GM21367 (cell line): Measurements from ENCODE around the gene C11orf98.
"Not testable (repeated sequence)": the region's sequence is repeated elsewhere in the genome, so short reads cannot be mapped to it uniquely, and the experiment has no call there.

ENCODE experiments used
- ATAC-seq: cut with Tn5 transposase; IDR thresholded peaks from one replicate; pipeline ENCODE4 v1.9.1; 2021; ENCODE audit not compliant: unreplicated experiment

The C11orf98 gene

DNA sequence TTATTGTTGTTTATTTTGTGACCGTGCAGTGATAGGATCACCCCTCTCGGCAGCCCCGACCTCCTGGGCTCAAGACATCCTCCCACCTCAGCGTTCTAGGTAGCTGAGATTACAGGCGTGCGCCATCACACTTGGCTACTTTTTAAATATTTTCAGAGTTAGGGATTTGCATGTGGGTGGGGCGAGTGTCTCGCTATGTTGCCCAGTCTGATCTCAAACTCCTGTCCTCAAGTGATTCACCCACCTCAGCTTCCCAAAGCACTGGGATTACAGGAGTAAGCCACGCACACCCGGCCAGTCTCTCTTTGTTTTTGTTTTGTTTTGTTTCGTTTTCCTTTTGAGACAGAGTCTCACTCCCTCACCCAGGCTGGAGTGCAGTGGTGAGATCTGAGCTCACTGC lies 10.7 kb downstream of the C11orf98 start:
- no peak for ATAC-seq

DNA sequence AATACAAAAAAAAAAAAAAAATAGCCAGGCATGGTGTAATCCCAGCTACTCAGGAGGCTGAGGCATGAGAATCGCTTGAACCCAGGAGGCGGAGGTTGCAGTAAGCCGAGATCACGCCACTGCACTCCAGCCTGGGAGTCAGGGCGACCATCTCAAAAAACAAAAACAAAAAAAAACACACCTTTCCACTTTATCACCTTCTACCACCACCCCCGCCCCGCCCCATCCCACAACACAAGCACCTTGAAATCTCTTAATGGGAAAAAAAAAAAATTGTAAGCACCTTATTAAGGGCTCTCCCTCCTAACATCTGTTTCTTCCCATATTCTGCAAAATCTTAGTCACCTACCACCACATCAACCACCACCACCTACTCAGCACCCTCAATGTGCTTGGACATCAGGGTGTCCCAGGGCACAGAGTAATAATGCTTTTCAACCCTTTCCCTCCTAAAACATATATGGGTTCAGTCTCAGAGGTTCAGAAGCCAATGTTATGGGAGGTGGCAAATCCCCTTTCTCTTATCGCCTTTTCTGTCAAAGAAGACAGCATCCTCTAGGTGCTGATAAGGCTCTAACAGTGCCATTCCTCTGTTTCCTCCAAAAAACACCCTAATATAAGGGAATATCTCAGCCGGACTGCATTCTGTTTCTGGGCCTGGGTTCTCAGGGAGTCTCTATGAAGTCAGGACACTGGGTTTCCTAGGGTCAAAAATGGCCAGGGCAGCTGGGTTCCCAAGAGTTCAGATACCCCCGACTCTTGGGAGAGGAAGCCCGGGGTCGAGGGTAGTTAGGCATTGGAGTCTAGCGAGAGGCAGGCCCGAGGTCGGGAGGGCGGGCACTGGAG lies 12.6 kb downstream of the C11orf98 start:
- ATAC-seq, result peak; percentile 11

DNA sequence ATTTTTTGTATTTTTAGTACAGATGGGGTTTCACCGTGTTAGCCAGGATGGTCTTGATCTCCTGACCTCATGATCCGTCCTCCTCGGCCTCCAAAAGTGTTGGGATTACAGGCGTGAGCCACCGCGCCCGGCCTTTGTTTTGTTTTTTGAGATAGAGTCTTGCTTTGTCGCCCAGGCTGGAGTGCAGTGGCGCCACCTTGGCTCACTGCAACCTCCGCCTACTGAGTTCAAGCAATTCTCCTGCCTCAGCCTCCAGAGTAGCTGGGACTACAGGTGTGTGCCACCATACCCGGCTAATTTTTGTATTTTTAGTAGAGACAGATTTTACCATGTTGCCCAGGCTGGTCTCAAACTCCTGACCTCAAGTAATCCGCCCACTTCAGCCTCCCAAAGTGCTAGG lies 14.7 kb downstream of the C11orf98 start:
- ATAC-seq, result not testable (repeated sequence)

GRCh38 chr11:62649486-62649885 lies 15.5 kb downstream of the C11orf98 start:
- no peak for ATAC-seq

- no peak for ATAC-seq
Measured at GRCh38 chr11:62648967-62649364, 16.0 kb downstream of the C11orf98 start.

DNA sequence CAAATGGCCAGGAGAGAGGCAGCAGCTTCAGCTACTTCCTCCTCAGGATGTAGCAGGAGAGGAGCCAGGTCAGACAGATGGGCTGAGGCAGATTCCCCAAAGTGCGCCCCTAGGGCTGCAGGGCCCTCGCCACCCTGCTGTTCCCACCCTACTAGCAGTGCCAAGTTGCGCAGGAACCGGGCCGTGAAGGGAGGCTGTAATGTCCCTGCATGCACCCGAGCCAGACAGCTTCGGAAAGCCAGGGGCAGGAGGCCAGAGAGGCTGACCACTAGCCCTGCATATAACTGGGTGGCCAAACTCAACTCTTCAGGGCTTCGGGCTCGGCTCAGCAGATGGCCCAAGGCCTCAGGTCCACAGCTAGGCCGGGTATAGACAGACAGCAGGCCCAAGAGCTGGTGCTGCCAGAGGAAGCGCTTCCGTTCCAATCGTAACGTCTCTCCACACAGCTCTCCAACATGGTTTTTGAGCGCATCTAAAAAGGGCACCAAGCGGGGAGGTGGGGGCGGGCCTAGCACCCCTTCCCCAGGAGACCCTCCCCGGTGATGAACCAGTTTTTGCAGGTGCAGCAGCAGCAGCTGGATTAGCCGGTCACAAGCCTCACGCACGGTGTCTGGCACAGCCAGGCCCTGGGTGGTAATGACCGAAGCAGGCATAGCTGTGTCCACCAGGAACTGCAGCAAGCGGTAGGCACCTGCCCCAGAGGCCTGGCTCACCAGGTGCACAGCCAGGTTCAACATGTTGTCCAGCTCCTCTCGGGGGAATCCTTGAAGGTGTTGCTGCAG lies 16.6 kb downstream of the C11orf98 start:
- no peak for ATAC-seq

- no peak for ATAC-seq
Measured at GRCh38 chr11:62647609-62648005, 17.4 kb downstream of the C11orf98 start.

GRCh38 chr11:62646825-62647608 lies 18.0 kb downstream of the C11orf98 start:
- no peak for ATAC-seq

DNA sequence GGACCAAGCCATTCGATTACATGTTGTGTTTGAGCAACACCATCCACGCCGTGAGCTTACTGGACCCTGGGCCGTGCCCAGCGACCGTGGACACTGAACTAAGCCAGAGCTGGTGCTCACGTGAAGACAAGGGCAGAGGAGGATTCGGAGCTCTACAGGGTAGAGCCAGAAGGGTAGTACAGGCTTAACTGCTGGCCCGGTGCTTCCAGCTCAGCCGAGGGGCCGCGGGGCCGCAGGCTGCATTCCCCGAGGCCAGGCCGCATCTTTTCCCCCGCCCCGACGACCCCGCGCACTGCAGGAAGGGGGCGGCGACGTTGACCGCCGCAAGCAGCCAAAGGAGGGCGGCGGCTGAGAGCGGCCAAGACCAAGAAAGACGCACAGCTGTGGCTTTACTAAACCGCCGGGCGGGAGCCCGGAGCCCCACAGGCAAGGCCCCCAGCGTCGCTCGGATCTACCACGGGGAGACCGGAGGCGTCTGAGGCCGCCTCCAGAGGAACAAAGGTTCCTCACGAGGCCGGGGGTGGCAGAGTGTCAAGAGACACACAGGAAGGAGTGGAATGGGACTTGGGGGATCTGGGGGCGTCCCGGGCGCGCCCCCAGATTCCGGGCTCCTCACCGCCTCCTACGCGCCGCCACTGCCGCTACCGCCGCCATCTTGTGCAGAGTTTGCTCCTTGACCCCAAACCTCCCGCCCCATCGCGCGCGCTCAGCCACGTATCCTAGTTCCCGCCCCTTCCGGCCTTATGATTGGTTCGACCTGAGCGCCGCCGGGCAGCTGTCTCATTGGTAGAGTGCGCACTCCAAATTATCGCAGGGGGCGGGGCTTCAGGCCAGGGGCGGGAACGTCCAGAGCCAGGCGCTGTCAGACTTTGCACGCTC lies 18.8 kb downstream of the C11orf98 start, which contains the start of gene GANAB:
Gene GANAB (minus strand): TSS at position 668 of the 879 bp plus-strand sequence. CDS start 14 bp downstream, at position 654.
- peak; percentile 78 for ATAC-seq

DNA sequence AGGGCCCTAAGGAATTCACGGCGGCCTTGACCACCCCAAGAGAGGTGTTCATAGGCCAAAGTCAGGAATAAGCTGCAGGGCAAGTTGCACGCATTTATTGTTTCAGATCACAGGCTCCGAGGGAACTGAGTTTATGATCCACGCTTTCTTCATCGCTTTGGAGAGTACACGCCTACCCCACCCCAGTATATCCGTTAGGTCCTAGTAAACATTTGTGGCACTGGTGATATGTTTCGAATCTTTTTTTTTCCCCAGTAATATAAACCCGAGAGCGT lies 19.4 kb downstream of the C11orf98 start:
- ATAC-seq, result no peak

GRCh38 chr11:62644220-62644619 lies 20.8 kb downstream of the C11orf98 start:
- no peak for ATAC-seq

DNA sequence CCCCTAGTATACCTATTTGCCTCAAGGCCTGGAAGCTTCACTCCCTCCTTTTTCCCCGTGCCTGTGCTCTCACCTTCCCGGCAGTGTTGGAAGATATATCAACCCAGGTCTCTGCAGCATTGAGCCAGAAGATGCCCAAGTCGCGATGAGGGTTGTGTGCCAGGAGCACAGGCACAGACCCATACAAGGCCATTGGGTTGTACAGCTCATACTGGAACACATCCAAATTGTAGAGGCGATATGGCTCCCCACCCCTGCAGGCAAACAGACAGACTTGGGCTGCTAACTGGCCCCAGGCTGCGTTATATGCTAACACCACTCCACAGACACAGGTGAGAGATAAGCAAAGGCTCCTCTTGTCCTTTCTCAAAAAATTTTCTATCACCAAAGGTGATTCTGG lies 32.5 kb downstream of the C11orf98 start:
- ATAC-seq, result no peak

DNA sequence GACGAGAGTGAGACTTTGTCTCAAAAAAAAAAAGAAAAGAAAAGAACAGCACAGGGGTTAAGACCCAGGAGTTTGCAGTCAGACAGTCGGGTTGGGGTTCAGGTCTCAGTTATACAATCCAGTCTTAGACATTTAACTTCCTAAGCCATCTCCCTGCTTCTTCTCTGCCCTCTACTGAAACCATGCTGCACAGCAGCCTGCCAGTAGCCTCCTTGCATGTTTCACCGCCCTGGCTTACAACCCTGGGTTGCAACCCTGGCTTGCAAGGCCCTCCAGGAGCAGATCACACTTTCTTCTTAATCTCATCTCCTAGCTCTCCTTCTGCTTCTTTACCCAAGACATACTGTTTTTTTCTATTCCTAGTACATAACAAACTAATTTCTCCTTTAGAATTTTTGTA lies 37.3 kb downstream of the C11orf98 start:
- ATAC-seq, result no peak

DNA sequence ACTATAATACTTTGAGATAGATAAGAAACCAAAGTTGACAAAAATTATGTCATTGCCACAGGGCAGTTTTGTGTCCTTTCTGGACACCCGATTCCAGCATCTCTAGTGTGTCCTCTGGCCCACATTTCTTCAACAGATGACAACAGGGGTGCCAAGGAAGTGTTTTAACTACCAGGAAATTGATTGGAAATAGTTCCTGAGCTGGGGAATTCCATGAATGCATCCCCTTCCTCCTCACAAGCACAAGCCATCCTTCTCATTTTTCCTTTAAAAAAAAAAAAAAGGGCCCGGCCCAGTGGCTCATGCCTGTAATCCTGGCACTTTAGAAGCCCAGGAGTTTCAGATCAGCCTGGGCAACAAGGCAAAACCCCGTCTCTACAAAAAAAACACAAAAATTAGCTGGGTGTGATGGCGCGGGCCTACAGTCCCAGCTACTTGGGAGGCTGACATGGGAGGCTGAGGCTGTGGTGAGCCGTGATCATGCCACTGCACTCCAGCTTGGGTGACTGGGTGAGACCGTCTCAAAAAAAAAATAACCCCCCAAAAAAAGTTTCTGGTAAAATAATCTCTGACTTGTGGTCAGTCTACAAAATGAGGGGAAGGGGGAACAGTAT lies 42.4 kb downstream of the C11orf98 start:
- no peak for ATAC-seq

DNA sequence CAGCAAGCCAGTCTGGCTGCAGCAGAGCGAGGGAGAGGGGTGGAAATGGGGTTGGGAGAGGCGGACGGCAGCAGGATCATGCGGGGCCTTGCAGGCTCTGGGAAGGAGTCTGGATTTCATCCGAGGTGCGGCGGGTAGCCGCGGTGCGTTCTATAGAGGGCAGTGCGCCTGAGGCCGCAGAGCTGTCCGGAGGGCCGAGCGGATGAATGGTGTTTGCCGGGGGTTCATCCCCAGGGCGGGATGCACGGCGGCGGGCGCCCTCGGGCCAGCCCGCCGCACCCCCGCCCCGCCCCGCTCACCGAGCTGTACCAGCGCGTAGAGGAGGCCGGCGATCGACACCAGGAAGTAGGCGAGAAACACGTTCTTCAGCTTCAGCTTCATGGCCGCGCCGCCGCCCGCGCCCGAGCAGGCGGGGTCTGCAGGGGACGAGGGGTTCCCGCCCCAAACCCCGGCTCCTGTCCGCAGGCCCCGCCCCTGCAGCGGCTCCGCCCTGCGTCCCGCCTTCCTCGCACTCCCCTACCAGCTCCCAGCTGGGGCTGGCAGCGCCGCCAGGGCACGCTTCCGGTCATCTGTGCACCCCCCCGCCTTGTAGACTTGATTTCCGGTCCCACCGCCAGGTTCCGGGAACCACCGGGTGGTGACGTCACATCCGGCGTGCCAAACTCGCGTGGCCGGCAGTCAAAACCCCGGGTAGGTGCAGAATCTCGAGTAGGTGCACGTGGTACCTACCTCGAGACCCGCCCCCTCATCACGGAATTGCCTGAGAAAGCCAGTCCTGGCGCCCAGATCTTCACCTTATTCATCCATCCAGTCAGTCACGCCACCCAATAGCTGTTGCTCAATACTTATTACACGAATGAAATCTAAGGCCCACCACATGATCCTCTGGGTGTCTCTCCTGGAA lies 43.2 kb downstream of the C11orf98 start, which contains the start of gene B3GAT3:
Gene B3GAT3 (minus strand): TSS at position 420 of the 904 bp plus-strand sequence. CDS start 39 bp downstream, at position 381.
- ATAC-seq, result peak; percentile 84

- no peak for ATAC-seq
Measured at GRCh38 chr11:62621027-62621566, 43.9 kb downstream of the C11orf98 start.

- not testable (repeated sequence) for ATAC-seq
Measured at GRCh38 chr11:62616957-62617356, 48.1 kb downstream of the C11orf98 start.

DNA sequence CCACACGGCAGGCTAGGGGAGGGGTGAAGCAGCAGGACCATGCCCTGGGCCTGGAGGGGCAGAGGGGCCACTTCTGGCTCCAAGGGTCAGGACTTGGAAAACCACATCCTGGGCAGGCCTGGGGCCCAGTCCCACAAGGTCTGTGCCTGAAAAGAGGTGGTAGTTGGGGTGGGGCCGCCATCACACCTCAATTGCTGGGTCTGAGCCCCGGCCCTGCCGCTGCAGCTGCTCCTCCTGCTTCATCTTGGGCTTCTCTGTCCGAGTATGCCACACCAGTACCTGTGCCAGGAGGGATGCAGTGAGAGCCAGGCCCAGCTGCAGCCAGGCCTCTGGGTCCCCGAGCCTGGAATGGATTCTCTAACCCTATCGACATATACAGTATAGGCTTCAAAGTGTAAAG lies 49.5 kb downstream of the C11orf98 start:
- no peak for ATAC-seq

DNA sequence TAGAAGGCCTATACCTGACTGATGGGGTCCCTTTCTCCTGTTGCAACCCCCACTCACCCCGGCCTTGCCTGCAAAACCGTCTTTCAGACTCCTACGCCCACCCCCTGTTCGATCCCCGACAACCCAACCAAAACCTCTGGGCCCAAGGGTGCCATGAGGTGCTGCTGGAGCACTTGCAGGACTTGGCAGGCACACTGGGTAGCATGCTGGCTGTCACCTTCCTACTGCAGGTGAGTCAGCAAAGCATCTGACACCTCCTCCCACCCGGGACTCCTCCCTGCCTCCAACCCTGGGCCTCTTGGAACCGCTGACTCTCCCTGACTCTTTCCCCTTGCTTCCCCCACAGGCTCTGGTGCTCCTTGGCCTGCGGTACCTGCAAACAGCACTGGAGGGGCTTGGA lies 50.7 kb downstream of the C11orf98 start:
- ATAC-seq, result no peak
